Testis (tissue), 2 donors: ENCODE data around the gene FXYD4.

Experiments used
- CTCF ChIP-seq, 3 experiments: fragments of 450-650 bp in 2 of 3; fragments of 200-600 bp in 1 of 3; sonication (generic) in 1 of 3; IDR thresholded peaks; one replicate each; pipeline ENCODE4 v1.5.1; 2016 to 2019; ENCODE audit warnings: antibody characterized with exemption in 3 of 3, mild to moderate bottlenecking in 2 of 3, moderate library complexity in 1 of 3
- POLR2A ChIP-seq: fragments of 450-650 bp; IDR thresholded peaks from one replicate; pipeline ENCODE4 v1.6.1; 2017; ENCODE audit warnings: antibody characterized with exemption, mild to moderate bottlenecking, moderate library complexity

GRCh38 chr10:43353495-43354329 is 17.7 kb upstream of the FXYD4 start:
- no peak for TF ChIP-seq CTCF (IDR thresholded peaks at IDR 0.05)
- no peak for TF ChIP-seq POLR2A
